GM19193 (cell line): Measurements from ENCODE around the gene RAD51AP1.

Experiments
- POLR2A ChIP-seq: IDR thresholded peaks from 4 replicates; pipeline ENCODE4 v1.6.1; 2011; ENCODE audit not compliant: insufficient read depth, insufficient read length; ENCODE audit errors: extremely low read depth

The RAD51AP1 gene

DNA sequence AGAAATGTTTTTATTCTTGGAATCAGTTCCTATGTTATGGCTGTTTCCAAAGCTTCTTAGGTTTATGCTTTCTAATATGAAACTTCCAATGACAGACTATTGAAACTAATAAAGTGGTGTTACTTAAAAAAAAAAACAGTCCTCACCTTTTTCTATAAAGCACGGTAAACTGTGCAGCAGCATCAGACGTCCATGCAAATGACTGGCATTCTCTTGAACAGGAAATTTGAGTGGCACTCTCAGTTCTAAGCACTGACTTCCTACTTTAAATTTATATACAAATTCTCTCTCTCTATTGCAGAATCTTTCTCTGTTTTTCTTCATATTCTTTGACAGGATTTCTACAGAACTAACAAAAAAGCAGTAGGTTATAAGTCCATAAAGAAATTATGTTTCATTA lies 2.8 kb upstream of the RAD51AP1 start:
- TF ChIP-seq POLR2A = no peak

DNA sequence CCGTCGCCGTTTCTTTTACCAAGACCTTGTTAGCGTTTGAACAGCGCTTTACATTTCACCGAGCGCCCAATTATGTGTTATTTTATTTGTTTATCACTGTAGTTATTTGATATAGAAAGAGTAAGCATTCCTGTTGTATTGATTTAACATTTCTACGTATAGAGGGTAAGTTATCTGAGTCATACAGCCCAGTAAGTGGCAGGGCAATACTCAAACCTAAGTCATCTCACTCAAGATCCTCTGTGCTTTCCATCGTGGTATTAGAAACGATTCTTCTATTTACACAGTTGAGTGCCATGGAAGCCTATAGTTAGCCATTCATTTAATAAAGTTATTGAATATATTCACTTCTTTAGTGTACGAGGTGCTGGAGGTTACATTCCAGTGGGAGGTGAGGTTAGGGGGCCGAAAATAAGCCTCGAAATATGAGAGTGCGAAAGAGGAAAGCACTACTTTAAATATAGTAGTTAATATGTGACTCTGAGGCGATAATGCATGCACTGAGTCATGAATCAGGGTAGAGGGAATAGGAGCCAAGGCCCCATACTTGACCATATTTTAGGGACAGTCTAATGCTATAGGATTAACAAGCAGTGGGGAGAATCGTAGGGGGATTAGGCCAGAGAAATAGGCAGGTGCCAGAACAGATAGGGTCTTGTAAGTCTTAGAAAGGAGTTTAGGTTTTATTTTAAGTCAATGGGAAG lies 629 bp downstream of the RAD51AP1 start:
- no peak for TF ChIP-seq POLR2A

DNA sequence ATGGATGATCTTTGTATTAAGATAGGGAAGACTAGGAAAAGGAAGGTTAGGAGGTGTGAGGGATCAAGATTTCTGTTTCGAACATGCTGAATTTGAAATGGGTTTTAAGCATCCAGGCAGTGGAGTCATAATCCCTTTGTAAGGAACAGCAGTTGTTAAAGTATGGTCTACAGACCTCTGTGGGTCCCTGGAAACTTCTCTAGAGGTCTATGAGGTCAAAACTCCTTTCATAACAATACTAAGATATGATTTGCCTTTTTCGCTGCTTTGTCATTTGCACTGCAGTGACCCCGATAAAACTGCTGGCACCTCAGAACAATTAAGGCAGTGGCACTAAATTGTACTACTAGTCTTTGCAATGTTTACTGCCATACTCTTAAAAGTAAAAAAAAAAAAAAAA lies 1.5 kb downstream of the RAD51AP1 start:
- no peak for TF ChIP-seq POLR2A

DNA sequence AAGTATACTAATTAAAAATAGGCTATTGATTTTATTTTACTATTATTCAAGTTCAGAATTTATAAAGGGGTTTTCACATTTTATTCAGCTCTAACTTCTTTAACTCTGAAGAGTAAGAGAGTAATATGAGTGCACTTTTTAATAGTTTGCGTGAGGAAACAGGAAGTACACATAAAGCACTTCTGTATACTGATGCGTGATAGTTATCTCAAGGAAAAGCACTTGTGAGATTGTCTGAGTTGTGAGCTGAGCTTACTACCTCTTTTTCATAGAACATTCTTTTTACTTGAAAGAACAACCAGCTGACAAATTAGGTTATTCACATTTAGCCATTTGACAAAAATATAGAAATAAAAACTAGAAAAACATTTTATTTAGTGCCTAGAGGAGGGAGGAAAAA lies 1.9 kb downstream of the RAD51AP1 start:
- no peak for TF ChIP-seq POLR2A

DNA sequence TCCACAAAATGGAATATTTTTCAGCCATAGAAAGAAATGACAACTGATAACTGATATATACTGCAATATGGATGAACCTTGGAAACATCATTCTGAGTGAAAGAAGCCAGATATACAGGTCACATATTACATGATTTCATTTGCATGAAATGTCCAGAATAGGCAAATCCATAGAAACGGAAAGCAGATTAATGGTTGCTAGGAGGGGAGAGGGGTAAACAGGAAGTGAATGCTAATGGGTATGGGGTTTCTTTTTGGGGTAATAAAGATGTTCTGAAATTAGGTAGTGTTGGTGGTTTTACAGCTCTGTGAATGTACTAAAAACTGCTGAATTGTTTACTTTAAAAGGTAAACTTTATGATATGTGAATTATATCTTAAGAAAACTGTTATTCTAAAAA lies 6.5 kb downstream of the RAD51AP1 start:
- TF ChIP-seq POLR2A = no peak

DNA sequence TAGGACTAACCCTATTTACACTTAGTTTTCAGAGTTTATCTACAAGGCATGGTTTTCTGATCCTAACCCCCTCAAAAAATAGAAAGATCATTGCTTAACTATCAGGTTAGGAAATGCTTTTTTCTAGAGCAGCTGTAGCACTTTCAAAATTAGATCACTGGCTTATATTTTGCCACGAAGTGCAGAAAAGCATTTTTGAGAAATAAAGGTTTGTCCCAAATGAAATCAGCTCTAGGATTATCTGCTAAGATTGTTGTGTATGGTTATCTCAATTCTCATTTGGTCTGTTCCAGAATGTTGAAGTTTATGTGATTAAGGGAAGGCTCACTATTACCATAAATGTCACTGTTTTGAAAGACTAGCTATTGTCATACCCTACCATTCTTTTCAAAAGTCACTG lies 13.5 kb downstream of the RAD51AP1 start:
- no peak for TF ChIP-seq POLR2A

DNA sequence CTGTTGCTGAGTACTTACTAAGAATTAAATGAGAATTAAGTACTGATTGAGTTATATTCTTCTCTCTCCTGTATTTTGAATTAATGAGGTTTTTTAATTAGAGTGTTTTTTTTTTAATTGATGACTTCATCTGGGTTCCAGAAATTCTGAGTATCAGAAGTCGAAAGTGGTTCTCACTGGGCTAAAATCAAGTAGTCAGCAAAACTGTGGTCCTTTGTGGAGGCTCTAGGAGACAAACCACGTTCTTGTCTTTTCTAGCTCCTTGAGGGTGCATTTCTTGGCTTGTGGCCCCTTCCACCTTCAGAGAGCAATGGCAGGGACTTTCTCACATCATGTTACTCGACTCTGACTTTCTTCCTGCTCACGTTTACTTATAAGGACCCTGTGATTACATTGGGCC lies 15.3 kb downstream of the RAD51AP1 start:
- TF ChIP-seq POLR2A = no peak

DNA sequence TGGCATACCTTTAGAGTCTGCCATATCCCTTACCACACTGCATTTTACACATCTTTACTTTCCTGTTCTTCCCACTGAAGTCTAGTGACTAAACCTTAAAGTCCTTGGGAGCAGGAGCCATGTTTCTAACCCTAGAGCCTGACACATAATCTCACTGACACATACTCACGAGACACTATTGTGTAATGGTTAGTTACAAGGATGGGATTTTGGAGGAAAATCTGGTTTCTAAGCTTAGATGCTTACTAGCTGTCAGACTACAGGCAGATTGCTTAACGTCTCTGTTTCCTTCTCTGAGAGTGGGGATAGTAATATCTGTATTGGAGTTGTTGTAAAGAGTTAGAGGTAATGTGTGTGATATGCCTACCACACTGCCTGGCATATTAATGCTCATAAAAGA lies 17.1 kb downstream of the RAD51AP1 start:
- no peak for TF ChIP-seq POLR2A

DNA sequence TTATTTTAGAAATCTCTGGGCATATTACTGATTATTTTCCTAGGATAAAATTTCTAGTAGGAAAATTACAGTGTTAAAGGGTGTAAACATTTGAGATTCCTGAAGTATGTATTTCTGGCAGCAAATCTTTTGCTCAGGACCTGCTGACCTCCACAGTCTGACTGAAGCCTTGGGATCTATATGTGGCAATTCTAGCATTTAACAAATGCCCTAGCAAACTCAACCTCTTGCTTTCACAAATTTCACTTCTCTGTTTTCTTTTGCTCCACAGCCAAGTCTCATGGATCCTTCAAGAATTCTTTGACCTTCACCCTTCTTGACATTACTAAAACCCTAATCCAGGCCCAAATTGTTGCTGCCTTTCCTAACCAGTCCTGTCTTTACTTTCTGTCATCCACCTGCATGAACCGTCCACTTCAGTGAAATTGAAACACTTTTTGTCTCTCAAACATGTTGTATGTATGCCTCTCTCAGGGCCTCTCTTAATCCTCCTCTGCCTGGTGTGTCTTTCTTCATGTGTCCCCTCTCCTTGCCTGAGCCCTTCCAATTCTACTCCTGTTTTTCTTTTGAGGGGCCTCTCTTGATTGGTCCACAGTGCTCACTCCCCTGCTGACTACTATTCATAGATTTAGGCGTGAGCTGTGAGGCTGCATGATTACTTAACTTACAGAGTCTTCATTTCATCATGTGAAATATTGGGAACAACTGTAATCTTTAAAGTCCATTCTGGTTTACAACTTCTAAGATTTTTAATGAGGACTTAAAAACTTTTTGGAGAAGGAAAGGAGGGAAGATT lies 18.2 kb downstream of the RAD51AP1 start:
- no peak for TF ChIP-seq POLR2A

DNA sequence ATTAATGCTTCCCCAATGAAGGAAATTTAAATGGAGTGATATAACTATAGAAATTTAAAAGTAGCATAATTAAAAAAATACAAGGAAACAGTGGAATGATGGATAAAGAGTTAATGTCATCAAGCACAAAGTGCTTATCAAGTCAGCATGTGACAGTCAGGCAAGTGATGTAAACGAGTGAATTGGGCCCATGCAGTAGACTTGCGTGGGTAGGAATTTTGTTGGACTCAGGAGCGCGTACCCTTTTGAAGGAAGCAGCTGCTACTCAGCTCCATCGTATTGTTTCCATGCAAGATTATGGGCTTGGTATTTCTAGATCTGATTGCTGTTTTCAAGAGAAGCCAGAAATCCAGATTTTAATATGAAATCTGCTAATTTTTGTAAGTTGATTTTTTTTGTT lies 18.9 kb downstream of the RAD51AP1 start:
- TF ChIP-seq POLR2A = no peak

DNA sequence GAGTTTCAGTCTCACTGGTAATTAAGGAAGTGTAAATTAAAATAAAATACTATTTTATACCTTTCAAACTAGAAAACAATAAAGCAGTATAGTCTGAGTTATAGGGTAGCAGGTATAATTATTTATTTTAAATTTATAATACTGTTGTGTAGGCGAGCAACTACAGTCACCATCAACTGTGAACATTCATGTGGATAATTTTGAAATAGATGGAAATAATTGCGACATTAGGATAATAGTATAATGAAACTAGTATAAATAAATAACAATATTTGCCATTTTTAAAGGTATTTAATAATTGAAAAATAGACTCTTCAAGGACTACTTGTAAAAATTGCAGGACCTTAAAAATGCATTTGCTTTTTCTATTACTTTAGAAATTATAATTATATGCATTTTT lies 19.5 kb downstream of the RAD51AP1 start:
- no peak for TF ChIP-seq POLR2A

DNA sequence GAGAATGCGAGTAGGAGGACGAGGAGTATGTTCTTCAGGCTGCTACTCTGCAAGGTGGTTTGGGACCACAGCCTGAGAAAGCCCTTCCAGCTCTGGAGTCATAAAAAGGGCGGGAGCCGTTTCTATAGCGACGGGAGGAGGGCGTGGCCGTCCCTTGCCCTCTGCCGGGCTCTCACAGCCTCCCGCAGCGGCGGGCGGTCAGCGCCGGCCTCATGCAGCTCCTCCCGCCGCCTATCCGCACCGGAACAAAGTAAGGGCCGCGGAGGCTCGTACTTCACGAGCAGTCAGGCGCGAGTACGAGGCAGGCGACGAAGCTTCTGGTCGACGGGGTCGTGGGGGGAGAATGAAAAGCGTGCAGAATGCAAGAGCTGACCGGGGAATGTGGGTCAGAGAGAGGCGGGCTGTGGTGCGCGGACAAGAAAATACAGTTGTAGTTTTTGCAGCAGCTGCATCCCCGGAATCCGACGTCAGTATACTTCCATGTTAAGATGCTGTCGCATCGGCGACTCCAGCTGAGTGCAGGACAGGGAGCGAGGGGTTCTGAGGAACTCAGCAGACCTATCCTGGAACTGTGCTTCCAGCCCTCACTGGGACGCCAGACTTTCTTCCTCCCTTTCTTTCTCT lies 23.5 kb downstream of the RAD51AP1 start, which contains the start of gene DYRK4:
DYRK4 (plus strand) TSS at position 175 of the 624 bp plus-strand sequence; CDS start at position 213, 38 bp downstream.
- TF ChIP-seq POLR2A = no peak

DNA sequence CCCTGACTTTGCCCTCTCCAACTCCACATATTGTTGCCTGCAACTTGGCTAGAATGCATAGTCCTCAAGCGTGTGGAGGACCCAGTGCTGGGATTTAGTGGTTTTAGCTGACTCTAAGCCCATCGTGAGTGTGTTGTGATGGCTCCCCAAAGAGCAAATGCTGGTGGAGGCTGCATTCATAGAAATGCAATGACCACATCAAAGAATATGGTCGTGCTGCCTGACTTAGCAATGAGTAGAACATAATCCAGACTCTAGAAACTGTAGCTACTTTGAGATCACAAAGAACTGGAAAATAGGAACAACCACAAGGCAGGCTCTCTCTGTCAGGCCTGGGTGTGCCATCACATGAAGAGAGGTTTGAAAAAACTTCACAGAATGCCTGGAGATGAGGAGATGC lies 24.6 kb downstream of the RAD51AP1 start:
- TF ChIP-seq POLR2A = no peak

DNA sequence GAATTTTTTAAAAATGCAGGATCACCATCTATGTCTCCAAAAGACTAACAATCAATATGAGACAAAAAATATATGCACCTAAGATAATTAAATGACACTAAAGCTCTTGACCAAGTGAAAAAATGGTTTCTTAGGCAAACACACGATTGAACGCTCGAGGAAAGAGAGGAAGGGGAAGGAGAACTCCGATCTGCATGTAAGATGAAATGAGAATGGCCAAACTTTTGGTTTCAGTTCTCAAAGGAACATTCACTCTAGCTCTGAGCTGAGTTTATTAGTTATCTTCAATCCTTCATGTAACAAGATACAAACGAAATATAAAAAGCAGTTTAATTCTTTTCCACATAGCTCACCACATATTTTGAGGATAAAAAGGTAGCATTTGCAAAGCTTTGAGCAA lies 26.1 kb downstream of the RAD51AP1 start:
- TF ChIP-seq POLR2A = no peak

DNA sequence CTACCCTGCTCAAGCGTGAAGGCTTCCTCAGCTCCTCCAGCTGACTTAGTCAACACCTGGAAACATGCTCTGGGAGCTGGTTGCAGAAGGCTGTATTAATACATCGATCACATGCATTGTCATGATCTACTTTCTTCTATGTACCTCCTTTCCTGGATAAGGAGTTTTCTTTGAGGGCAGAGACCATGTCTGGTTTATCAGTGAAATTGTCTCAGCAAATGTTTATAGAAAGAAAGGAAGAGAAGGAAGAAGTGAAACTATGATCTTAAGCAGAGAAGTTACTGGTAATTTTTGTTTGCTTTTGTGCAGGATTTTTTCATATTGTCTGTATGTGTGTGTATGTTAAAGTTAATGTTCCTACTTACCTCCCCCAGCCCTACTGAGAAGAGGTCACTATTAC lies 27.8 kb downstream of the RAD51AP1 start:
- no peak for TF ChIP-seq POLR2A
